GM23338 (cell line): ENCODE data around the gene PARP12. TPM values are rescaled to one million over a fixed set of nuclear protein-coding genes. Genes with fewer than 3 reads are reported as not detected.

Experiments used
- ATAC-seq: fragments of 200-7000 bp; cut with Tn5 transposase; 3 replicates; pipeline ENCODE4 v1.9.1; 2020
- DNase-seq: peaks from one replicate; pipeline ENCODE4 v3.0.0-alpha.2; 2015; ENCODE audit warnings: low spot score
- H2AFZ ChIP-seq: fragments of 200-600 bp; sonication (generic); 2 replicates; pipeline ENCODE4 v1.8.0; 2016; ENCODE audit warnings: antibody characterized with exemption, mild to moderate bottlenecking, moderate library complexity
- H3F3A ChIP-seq: fragments of 200-600 bp; sonication (generic); replicated peaks from 2 replicates; pipeline ENCODE4 v1.8.0; 2017; ENCODE audit warnings: antibody characterized with exemption, mixed run types, low read depth
- H3K27ac ChIP-seq: fragments of 200-600 bp; sonication (generic); 2 replicates; pipeline ENCODE4 v1.6.1; 2016; ENCODE audit warnings: low read depth
- H3K27me3 ChIP-seq: fragments of 200-600 bp; sonication (generic); 2 replicates; pipeline ENCODE4 v1.8.0; 2016; ENCODE audit warnings: mild to moderate bottlenecking, mixed run types, moderate library complexity; ENCODE audit not compliant: insufficient read depth
- H3K36me3 ChIP-seq: fragments of 200-600 bp; sonication (generic); 2 replicates; pipeline ENCODE4 v1.8.0; 2016; ENCODE audit warnings: mild to moderate bottlenecking; ENCODE audit not compliant: insufficient read depth
- H3K4me1 ChIP-seq: fragments of 200-600 bp; sonication (generic); 2 replicates; pipeline ENCODE4 v1.8.0; 2016; ENCODE audit warnings: mild to moderate bottlenecking, moderate library complexity; ENCODE audit not compliant: insufficient read depth
- H3K4me2 ChIP-seq: fragments of 200-600 bp; sonication (generic); 2 replicates; pipeline ENCODE4 v1.7.1; 2017; ENCODE audit warnings: mixed run types
- H3K4me3 ChIP-seq: fragments of 200-600 bp; sonication (generic); 2 replicates; pipeline ENCODE4 v1.6.1; 2016; ENCODE audit warnings: mixed run types
- H3K79me2 ChIP-seq: fragments of 200-600 bp; sonication (generic); replicated peaks from 2 replicates; pipeline ENCODE4 v1.8.0; 2017; ENCODE audit warnings: mild to moderate bottlenecking; ENCODE audit not compliant: insufficient read depth
- H3K9me2 ChIP-seq: fragments of 200-600 bp; sonication (generic); 2 replicates; pipeline ENCODE4 v1.8.0; 2017; ENCODE audit not compliant: insufficient read depth
- H4K20me1 ChIP-seq: fragments of 200-600 bp; sonication (generic); replicated peaks from 2 replicates; pipeline ENCODE4 v1.8.0; 2017; ENCODE audit warnings: mild to moderate bottlenecking; ENCODE audit not compliant: insufficient read depth
- H3K27ac Mint-ChIP-seq: 2 replicates; pipeline ENCODE4 v1.8.0; 2020; ENCODE audit warnings: inconsistent platforms, mild to moderate bottlenecking, moderate library complexity, mixed read lengths
- H3K27me3 Mint-ChIP-seq: 3 replicates; pipeline ENCODE4 v1.8.0; 2022; ENCODE audit warnings: low read depth, mild to moderate bottlenecking, moderate library complexity, mixed read lengths, inconsistent platforms; ENCODE audit not compliant: insufficient read depth, poor library complexity
- H3K36me3 Mint-ChIP-seq: 3 replicates; pipeline ENCODE4 v1.8.0; 2021; ENCODE audit warnings: low read depth, mild to moderate bottlenecking, inconsistent platforms, moderate library complexity, mixed read lengths
- H3K4me1 Mint-ChIP-seq: 3 replicates; pipeline ENCODE4 v1.8.0; 2020; ENCODE audit warnings: mild to moderate bottlenecking, inconsistent platforms, mixed read lengths
- H3K4me3 Mint-ChIP-seq: 3 replicates; pipeline ENCODE4 v1.8.0; 2021; ENCODE audit warnings: moderate library complexity, mild to moderate bottlenecking, inconsistent platforms, mixed read lengths
- H3K9me3 Mint-ChIP-seq: 3 replicates; pipeline ENCODE4 v1.8.0; 2020; ENCODE audit warnings: moderate library complexity, mild to moderate bottlenecking, inconsistent platforms, mixed read lengths
- CREB1 ChIP-seq: fragments of 250-450 bp; sonication (Bioruptor Pico); IDR thresholded peaks from 2 replicates; pipeline ENCODE4 v1.5.0; 2020; ENCODE audit warnings: low read depth, mild to moderate bottlenecking, moderate library complexity
- CTCF ChIP-seq, 2 experiments: fragments of 200-600 bp in 1 of 2; sonication (generic) in 1 of 2; conservative IDR thresholded peaks; 2 replicates each; pipeline versions ENCODE4 v1.5.1 to v1.6.1; 2016 to 2017; ENCODE audit warnings: antibody characterized with exemption in 2 of 2, low read depth in 2 of 2, mild to moderate bottlenecking in 2 of 2, moderate library complexity in 1 of 2
- ETS1 ChIP-seq: IDR thresholded peaks from 2 replicates; pipeline ENCODE4 v1.6.1; 2016; ENCODE audit warnings: antibody characterized with exemption
- EZH2 ChIP-seq: fragments of 200-600 bp; sonication (generic); IDR thresholded peaks from one replicate; pipeline ENCODE4 v1.8.0; 2017; ENCODE audit warnings: antibody characterized with exemption, mild to moderate bottlenecking, low read depth; ENCODE audit not compliant: unreplicated experiment
- EZH2phosphoT487 ChIP-seq: fragments of 200-600 bp; sonication (generic); IDR thresholded peaks from one replicate; pipeline ENCODE4 v1.8.1; 2018; ENCODE audit warnings: antibody characterized with exemption; ENCODE audit not compliant: unreplicated experiment
- JUNB ChIP-seq: IDR thresholded peaks from one replicate; pipeline ENCODE4 v1.6.1; 2016; ENCODE audit warnings: antibody characterized with exemption; ENCODE audit not compliant: unreplicated experiment
- POLR2AphosphoS5 ChIP-seq: IDR thresholded peaks from 2 replicates; pipeline ENCODE4 v1.6.1; 2016; ENCODE audit warnings: antibody characterized with exemption, low read depth
- REST ChIP-seq: IDR thresholded peaks from one replicate; pipeline ENCODE4 v1.6.1; 2018; ENCODE audit warnings: antibody characterized with exemption; ENCODE audit not compliant: unreplicated experiment
- STAT1 ChIP-seq: IDR thresholded peaks from one replicate; pipeline ENCODE4 v1.6.1; 2016; ENCODE audit warnings: antibody characterized with exemption; ENCODE audit not compliant: unreplicated experiment
- ZNF114 ChIP-seq: fragments of 250-450 bp; sonication (Bioruptor Pico); IDR thresholded peaks from 2 replicates; pipeline ENCODE4 v1.5.0; 2020; ENCODE audit warnings: mild to moderate bottlenecking, moderate library complexity
- ZNF462 ChIP-seq: fragments of 250-450 bp; sonication (Bioruptor Pico); IDR thresholded peaks from 2 replicates; pipeline ENCODE4 v1.5.0; 2020; ENCODE audit warnings: mild to moderate bottlenecking, moderate library complexity
- polyA plus RNA-seq: library from polyadenylated mRNA; unstranded; fragments of >200 nt; fragmentation: Nextera tagmentation; extraction: Ambion mirVana; gene quantifications from 2 replicates; pipeline ENCODE4 v1.2.1, GENCODE V29; 2016
- total RNA-seq: library from RNA; depleted of rRNA; stranded (reverse); fragments of >200 nt; shearing (Covaris generic); gene quantifications from 2 replicates; pipeline ENCODE4 v1.2.3, GENCODE V29; 2014

PARP12 gene
- total and polyA plus RNA-seq, 2 experiments from 2014 or later: 2.7 to 10.3 TPM

GRCh38 chr7:139993592-139993991 lies 69.2 kb downstream of the PARP12 start (continued):
- TF ChIP-seq REST (no peak), ZNF114 (CRISPR knock-in tag) (no peak), POLR2AphosphoS5 (no peak), CREB1 (CRISPR knock-in tag) (no peak)

- no peaks in the 10 kb centered on the region for H3K27me3 ChIP-seq
- peaks cover 6% of the 10 kb centered on the region for H3K27me3 Mint-ChIP-seq
- H3K4me1 ChIP-seq: no peaks in the 10 kb centered on the region
- ATAC-seq (no peak), DNase-seq (no peak)
- H3F3A ChIP-seq: no peaks in the 10 kb centered on the region
- H3K79me2 ChIP-seq: no peaks in the 10 kb centered on the region
- no peak overlapping the region for H3K4me3 ChIP-seq
- H3K9me2 ChIP-seq: no peaks in the 10 kb centered on the region
- no peaks in the 10 kb centered on the region for H3K36me3 ChIP-seq
- TF ChIP-seq POLR2AphosphoS5 (no peak), ETS1 (no peak), ZNF462 (no peak), EZH2 (no peak), JUNB (no peak), EZH2phosphoT487 (no peak), CTCF (conservative IDR thresholded peaks at IDR 0.05; ENCODE audit: low read depth in 2 of 2) (no peak), STAT1 (no peak)
- H2AFZ ChIP-seq: no peak overlapping the region
- no peaks in the 10 kb centered on the region for H3K36me3 Mint-ChIP-seq
- no peak overlapping the region for H3K27ac Mint-ChIP-seq
- peaks cover 9% of the 10 kb centered on the region for H3K4me1 Mint-ChIP-seq
- no peaks in the 10 kb centered on the region for H4K20me1 ChIP-seq
- H3K4me3 Mint-ChIP-seq: no peak overlapping the region
- H3K4me2 ChIP-seq: no peak overlapping the region
- H3K27ac ChIP-seq: no peak overlapping the region
- H3K9me3 Mint-ChIP-seq: no peaks in the 10 kb centered on the region
These were observed 69.6 kb downstream of the PARP12 start for GRCh38 chr7:139993169-139993568.
